GM23248 (cell line): ENCODE results near the gene RFTN1.

Experiments
- EZH2 ChIP-seq: fragments of 200-600 bp; sonication (generic); IDR thresholded peaks from 2 replicates; pipeline ENCODE4 v1.6.1; 2018; ENCODE audit warnings: antibody characterized with exemption, mild to moderate bottlenecking; ENCODE audit not compliant: insufficient read depth, poor library complexity, severe bottlenecking
- EZH2phosphoT487 ChIP-seq: fragments of 200-600 bp; sonication (generic); IDR thresholded peaks from 2 replicates; pipeline ENCODE4 v1.6.1; 2018; ENCODE audit warnings: antibody characterized with exemption, moderate library complexity, mild to moderate bottlenecking, low read depth; ENCODE audit not compliant: insufficient read depth

DNA sequence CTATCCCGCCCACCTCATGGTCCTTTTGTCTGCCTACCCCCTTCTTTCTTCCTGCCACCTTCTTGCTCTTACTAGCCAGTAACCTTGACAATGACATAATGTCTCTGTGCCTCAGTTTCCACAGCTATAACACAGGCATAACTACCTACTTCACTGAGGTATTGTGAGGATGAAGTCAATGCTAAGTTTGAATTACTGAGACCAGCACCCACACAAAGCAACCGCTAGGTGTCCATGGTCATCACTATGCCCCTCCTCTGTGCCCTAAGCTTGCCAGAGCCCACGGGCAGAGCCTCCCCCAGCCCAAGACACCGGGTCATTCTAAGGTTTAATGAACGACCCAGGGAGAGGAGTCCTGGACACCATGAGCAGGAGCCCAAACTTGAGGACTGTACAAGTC is 146.9 kb downstream of the RFTN1 start:
- TF ChIP-seq EZH2phosphoT487 (no peak), EZH2 (no peak)
